GM23248 (cell line): ENCODE results near the gene FECH.

Experiments
- EZH2 ChIP-seq: fragments of 200-600 bp; sonication (generic); IDR thresholded peaks from 2 replicates; pipeline ENCODE4 v1.6.1; 2018; ENCODE audit warnings: antibody characterized with exemption, mild to moderate bottlenecking; ENCODE audit not compliant: insufficient read depth, poor library complexity, severe bottlenecking
- EZH2phosphoT487 ChIP-seq: fragments of 200-600 bp; sonication (generic); IDR thresholded peaks from 2 replicates; pipeline ENCODE4 v1.6.1; 2018; ENCODE audit warnings: antibody characterized with exemption, moderate library complexity, mild to moderate bottlenecking, low read depth; ENCODE audit not compliant: insufficient read depth

- no peak for TF ChIP-seq EZH2
- TF ChIP-seq EZH2phosphoT487 = no peak
These were observed 81.3 kb downstream of the FECH start for GRCh38 chr18:57505231-57505630.
